GM10266 (cell line): ENCODE results near the gene FXR2.
A peak's percentile ranks its signal among the peaks of the same experiment; 100 is the strongest.

Experiments used
- DNase-seq: peaks from one replicate; pipeline ENCODE4 v3.0.0; 2012; ENCODE audit errors: extremely low spot score
- TF ChIP-seq, protein P1 (sequence below): IDR thresholded peaks from 2 replicates; pipeline ENCODE4 v1.5.1; 2012; ENCODE audit warnings: mild to moderate bottlenecking, low read depth; ENCODE audit not compliant: control insufficient read depth, insufficient read depth; ENCODE audit errors: missing control alignments

The FXR2 gene

DNA sequence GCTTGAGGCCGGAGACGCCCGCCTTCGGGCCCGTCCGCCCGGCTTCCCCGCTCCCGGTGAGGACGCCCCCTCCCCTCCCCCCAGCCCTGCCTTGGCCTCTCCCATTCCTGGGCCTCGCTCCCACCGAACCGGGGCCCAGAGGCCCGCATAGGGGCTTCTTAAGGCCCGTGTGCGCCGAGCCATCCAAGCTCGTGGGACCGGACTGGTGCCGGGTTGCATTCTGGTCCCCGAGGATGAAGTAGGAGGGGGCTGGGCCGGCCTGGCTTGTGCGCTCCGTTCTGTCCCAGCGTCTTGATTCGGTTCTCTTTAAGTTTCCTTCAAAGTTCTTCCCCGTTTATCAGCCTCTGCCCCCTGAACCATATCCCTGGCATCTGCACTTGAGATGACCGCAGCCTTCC is 52.5 kb downstream of the FXR2 start:
- DNase-seq = no peak
- TF ChIP-seq, protein P1, sequence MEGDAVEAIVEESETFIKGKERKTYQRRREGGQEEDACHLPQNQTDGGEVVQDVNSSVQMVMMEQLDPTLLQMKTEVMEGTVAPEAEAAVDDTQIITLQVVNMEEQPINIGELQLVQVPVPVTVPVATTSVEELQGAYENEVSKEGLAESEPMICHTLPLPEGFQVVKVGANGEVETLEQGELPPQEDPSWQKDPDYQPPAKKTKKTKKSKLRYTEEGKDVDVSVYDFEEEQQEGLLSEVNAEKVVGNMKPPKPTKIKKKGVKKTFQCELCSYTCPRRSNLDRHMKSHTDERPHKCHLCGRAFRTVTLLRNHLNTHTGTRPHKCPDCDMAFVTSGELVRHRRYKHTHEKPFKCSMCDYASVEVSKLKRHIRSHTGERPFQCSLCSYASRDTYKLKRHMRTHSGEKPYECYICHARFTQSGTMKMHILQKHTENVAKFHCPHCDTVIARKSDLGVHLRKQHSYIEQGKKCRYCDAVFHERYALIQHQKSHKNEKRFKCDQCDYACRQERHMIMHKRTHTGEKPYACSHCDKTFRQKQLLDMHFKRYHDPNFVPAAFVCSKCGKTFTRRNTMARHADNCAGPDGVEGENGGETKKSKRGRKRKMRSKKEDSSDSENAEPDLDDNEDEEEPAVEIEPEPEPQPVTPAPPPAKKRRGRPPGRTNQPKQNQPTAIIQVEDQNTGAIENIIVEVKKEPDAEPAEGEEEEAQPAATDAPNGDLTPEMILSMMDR = no peak

DNA sequence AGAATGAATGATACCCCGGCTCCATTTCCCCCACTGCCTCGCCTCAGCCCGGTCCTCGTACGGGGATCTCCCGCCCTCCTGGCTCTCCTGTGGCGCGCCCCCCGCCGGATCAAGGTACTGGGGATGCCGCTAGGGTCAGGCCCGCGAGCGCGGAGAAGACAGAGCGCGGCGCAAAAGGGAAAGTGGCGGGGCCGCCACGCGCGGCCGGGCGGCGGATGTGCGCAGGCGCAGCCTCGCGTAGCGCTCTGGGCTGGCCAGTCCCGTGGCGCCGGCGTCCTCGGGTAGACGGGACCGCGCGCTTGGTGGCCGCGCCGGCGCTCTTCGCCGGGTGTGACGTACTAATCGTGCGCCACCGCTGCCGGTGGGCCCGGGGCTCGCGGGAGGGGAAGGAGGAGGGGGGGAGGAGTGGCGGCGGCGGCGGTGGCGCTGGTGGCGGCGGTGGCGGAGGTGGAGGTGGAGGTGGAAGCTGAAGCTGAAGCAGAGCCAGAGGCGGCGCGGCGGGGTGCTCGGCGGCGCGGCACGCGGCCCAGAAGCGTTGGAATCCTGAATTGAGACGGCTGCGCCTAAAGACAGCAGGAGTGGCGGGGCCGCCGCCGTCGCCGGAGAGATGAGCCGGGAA is 53.0 kb downstream of the FXR2 start, which contains the start of gene SENP3:
Gene SENP3 (plus strand): TSS at position 331 of the 619 bp plus-strand sequence. CDS start 1,158 bp downstream, outside the sequence.
- TF ChIP-seq, protein P1 = no peak
- DNase-seq = peak; percentile 99

DNA sequence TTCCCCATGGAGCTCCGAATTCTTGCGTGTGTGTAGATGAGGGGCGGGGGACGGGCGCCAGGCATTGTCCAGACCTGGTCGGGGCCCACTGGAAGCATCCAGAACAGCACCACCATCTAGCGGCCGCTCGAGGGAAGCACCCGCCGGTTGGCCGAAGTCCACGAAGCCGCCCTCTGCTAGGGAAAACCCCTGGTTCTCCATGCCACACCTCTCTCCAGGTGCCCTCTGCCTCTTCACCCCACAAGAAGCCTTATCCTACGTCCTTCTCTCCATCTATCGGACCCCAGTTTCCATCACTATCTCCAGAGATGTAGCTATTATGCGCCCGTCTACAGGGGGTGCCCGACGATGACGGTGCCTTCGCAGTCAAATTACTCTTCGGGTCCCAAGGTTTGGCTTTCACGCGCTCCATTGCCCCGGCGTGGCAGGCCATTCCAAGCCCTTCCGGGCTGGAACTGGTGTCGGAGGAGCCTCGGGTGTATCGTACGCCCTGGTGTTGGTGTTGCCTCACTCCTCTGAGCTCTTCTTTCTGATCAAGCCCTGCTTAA is 53.6 kb downstream of the FXR2 start:
- TF ChIP-seq, protein P1 = peak; percentile 92
- DNase-seq = peak; percentile 91

DNA sequence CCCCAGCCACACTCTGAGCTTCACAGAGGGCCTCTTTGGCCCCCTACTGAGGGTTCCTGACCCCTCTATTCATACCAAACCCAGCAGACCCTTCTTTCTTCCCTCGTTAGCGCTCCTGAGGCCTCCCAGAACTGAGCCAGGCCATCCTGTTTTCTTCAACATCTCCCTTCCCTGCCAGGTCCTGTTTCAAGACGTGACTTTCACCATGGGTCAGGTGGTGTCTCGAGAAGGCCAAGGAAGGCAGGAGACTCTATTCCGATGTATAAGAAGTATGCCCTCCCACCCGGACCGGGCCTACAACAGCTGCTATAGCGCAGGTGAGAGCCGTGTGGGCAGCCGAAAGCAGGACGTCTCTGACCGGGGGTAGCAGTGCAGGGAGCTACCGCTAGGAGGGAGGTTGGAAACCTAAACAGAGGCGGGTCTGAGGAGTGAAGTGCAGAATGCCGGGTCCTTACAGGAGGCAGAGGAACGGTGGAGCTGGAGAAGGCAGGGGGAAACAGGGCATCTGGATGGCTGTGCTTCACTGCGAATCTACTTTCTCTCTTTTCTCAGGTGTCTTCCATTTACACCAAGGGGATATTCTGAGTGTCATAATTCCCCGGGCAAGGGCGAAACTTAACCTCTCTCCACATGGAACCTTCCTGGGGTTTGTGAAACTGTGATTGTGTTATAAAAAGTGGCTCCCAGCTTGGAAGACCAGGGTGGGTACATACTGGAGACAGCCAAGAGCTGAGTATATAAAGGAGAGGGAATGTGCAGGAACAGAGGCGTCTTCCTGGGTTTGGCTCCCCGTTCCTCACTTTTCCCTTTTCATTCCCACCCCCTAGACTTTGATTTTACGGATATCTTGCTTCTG is 54.3 kb downstream of the FXR2 start:
- peak; percentile 80 for DNase-seq
- TF ChIP-seq, protein P1 = peak; percentile 78

DNA sequence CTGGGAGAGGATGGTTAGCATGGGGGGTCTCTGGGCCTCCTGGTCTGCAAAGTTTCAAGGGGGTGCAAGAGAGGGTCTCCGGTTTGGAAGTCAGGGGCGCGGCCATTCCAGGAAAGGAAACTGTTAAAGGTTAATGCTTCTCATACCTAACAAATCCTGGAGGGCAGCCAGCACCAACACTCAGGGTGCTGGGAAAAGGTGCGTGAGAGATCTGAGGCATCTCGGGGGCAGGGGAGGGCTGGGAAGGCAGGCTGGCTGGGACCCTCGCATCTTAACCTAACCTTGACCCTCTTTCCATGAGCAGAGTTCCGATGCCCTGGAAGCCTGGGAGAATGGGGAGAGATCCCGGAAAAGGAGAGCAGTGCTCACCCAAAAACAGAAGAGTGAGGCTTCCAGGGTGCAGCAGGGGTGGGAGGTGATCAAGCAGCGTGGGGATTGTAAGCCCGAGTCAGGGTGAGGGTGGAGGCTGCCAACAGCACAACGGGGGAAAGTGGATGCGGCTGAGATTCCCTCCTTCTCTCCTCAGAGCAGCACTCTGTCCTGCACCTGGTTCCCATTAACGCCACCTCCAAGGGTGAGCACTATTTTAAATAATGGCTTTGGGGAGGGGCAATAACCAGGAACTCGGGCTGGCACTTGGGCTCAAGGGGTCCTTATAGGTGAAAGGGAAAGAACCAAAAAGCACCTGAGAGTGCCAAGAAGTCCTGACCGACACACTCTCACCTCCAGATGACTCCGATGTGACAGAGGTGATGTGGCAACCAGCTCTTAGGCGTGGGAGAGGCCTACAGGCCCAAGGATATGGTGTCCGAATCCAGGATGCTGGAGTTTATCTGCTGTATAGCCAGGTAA is 55.2 kb downstream of the FXR2 start:
- no peak for DNase-seq
- TF ChIP-seq, protein P1 = no peak

DNA sequence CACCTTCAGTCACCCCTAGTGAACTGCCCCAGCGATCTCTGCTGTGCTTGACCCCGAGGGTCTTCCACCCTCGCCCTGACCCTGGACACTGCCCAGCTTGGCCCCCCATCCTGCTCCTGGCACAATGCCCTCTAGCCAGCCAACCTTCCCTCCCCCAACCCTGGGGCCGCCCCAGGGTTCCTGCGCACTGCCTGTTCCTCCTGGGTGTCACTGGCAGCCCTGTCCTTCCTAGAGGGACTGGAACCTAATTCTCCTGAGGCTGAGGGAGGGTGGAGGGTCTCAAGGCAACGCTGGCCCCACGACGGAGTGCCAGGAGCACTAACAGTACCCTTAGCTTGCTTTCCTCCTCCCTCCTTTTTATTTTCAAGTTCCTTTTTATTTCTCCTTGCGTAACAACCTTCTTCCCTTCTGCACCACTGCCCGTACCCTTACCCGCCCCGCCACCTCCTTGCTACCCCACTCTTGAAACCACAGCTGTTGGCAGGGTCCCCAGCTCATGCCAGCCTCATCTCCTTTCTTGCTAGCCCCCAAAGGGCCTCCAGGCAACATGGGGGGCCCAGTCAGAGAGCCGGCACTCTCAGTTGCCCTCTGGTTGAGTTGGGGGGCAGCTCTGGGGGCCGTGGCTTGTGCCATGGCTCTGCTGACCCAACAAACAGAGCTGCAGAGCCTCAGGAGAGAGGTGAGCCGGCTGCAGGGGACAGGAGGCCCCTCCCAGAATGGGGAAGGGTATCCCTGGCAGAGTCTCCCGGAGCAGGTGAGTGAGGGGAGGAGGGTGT is 56.0 kb downstream of the FXR2 start, which contains the start of gene TNFSF13:
Gene TNFSF13 (plus strand): TSS at position 207 of the 776 bp plus-strand sequence. CDS start 290 bp downstream, at position 497.
- TF ChIP-seq, protein P1 = no peak

More for the DNA sequence above, 56.0 kb downstream of the FXR2 start, which contains the start of gene TNFSF13:
- DNase-seq = no peak
